Measurements from ENCODE around the gene KMT5B. TPM values are rescaled to one million over a fixed set of nuclear protein-coding genes. Genes with fewer than 3 reads are reported as not detected.
A peak's percentile ranks its signal among the peaks of the same experiment; 100 is the strongest.

Gene KMT5B
- total RNA-seq, 1 donor from 2014 or later = 32.1 TPM

GRCh38 chr11:68130121-68130520 lies 83.0 kb downstream of the KMT5B start:
- intact Hi-C loops (cut with micrococcal nuclease) = no loop called here
- Mint-ChIP-seq H3K4me1 (ENCODE audit: low read depth) (no peaks in the 10 kb centered on the region), H3K4me3 (no peak overlapping the region), H3K9me3 (peaks cover 21% of the 10 kb centered on the region), H3K27me3 (ENCODE audit: insufficient read depth) (peaks cover 30% of the 10 kb centered on the region), H3K27ac (no peak overlapping the region), H3K36me3 (ENCODE audit: low read depth) (peaks cover 7% of the 10 kb centered on the region)
- no peak for DNase-seq (ENCODE audit: low spot score)

GRCh38 chr11:68128682-68129327 lies 84.3 kb downstream of the KMT5B start:
- intact Hi-C loops (cut with micrococcal nuclease) = no loop called here
- DNase-seq (ENCODE audit: low spot score) = no peak
- Mint-ChIP-seq H3K9me3 (peaks cover 15% of the 10 kb centered on the region), H3K27me3 (ENCODE audit: insufficient read depth) (peaks cover 34% of the 10 kb centered on the region), H3K36me3 (ENCODE audit: low read depth) (peaks cover 6% of the 10 kb centered on the region), H3K4me3 (no peak overlapping the region), H3K27ac (no peak overlapping the region), H3K4me1 (ENCODE audit: low read depth) (no peaks in the 10 kb centered on the region)

GRCh38 chr11:68127714-68128681 lies 85.1 kb downstream of the KMT5B start:
- peaks cover 36% of the 10 kb centered on the region for H3K27me3 Mint-ChIP-seq (ENCODE audit: insufficient read depth)
- no peak for DNase-seq (ENCODE audit: low spot score)
- no peak overlapping the region for H3K27ac Mint-ChIP-seq
- no peaks in the 10 kb centered on the region for H3K4me1 Mint-ChIP-seq (ENCODE audit: low read depth)
- intact Hi-C loops (cut with micrococcal nuclease) = no loop called here
- no peak overlapping the region for H3K4me3 Mint-ChIP-seq
- H3K9me3 Mint-ChIP-seq = peaks cover 12% of the 10 kb centered on the region
- H3K36me3 Mint-ChIP-seq (ENCODE audit: low read depth) = peaks cover 6% of the 10 kb centered on the region

- Mint-ChIP-seq H3K4me3 (no peak overlapping the region), H3K9me3 (no peaks in the 10 kb centered on the region), H3K4me1 (ENCODE audit: low read depth) (peaks cover 3% of the 10 kb centered on the region), H3K36me3 (ENCODE audit: low read depth) (peaks cover 4% of the 10 kb centered on the region), H3K27me3 (ENCODE audit: insufficient read depth) (peaks cover 36% of the 10 kb centered on the region), H3K27ac (no peak overlapping the region)
- no peak for DNase-seq (ENCODE audit: low spot score)
- intact Hi-C loops (cut with micrococcal nuclease) = no loop called here
Observed at GRCh38 chr11:68125164-68125563, 87.9 kb downstream of the KMT5B start.

GRCh38 chr11:68122936-68123539 lies 90.1 kb downstream of the KMT5B start:
- H3K27ac Mint-ChIP-seq = no peak overlapping the region
- peaks cover 2% of the 10 kb centered on the region for H3K36me3 Mint-ChIP-seq (ENCODE audit: low read depth)
- no peaks in the 10 kb centered on the region for H3K9me3 Mint-ChIP-seq
- H3K4me3 Mint-ChIP-seq = no peak overlapping the region
- no peak for DNase-seq (ENCODE audit: low spot score)
- peaks cover 22% of the 10 kb centered on the region for H3K27me3 Mint-ChIP-seq (ENCODE audit: insufficient read depth)
- H3K4me1 Mint-ChIP-seq (ENCODE audit: low read depth) = peaks cover 5% of the 10 kb centered on the region
- intact Hi-C loops (cut with micrococcal nuclease) = loop anchor here (5.0 kb wide), 1 partner anchor 716 kb away; no protein-coding TSS in a partner anchor

- H3K4me3 Mint-ChIP-seq = peak within 1 kb of the TSS; percentile 88
- H3K27ac Mint-ChIP-seq = peak within 1 kb of the TSS; percentile 87
- H3K36me3 Mint-ChIP-seq (ENCODE audit: low read depth) = peaks cover 2% of the 10 kb centered on the region
- no peaks in the 10 kb centered on the region for H3K9me3 Mint-ChIP-seq
- peaks cover 5% of the 10 kb centered on the region for H3K4me1 Mint-ChIP-seq (ENCODE audit: low read depth)
- intact Hi-C loops (cut with micrococcal nuclease) = loop anchor here (1.0 to 5.0 kb wide), 7 partner anchors 22 to 714 kb away; partner anchors contain the start of genes NDUFS8 and TCIRG1
- peaks cover 16% of the 10 kb centered on the region for H3K27me3 Mint-ChIP-seq (ENCODE audit: insufficient read depth)
- peak; percentile 85 for DNase-seq (ENCODE audit: low spot score)
Observed at GRCh38 chr11:68121067-68121899, 91.8 kb downstream of the KMT5B start, which contains the start of gene CHKA. CHKA (minus strand) TSS chr11:68121388; CDS start chr11:68121177, 211 bp downstream.

- intact Hi-C loops (cut with micrococcal nuclease) = loop anchor here (1.0 to 5.0 kb wide), 7 partner anchors 22 to 713 kb away; partner anchors contain the start of genes NDUFS8 and TCIRG1
- Mint-ChIP-seq H3K27me3 (ENCODE audit: insufficient read depth) (peaks cover 11% of the 10 kb centered on the region), H3K36me3 (ENCODE audit: low read depth) (peaks cover 4% of the 10 kb centered on the region), H3K4me1 (ENCODE audit: low read depth) (peaks cover 5% of the 10 kb centered on the region), H3K27ac (peak overlapping the region; percentile 87), H3K9me3 (no peaks in the 10 kb centered on the region), H3K4me3 (peak overlapping the region; percentile 88)
- DNase-seq (ENCODE audit: low spot score) = peak; percentile 38
Observed at GRCh38 chr11:68120273-68121066, 92.6 kb downstream of the KMT5B start.

- no peak for DNase-seq (ENCODE audit: low spot score)
- intact Hi-C loops (cut with micrococcal nuclease) = no loop called here
- peaks cover 4% of the 10 kb centered on the region for H3K27me3 Mint-ChIP-seq (ENCODE audit: insufficient read depth)
- H3K36me3 Mint-ChIP-seq (ENCODE audit: low read depth) = peaks cover 4% of the 10 kb centered on the region
- H3K9me3 Mint-ChIP-seq = no peaks in the 10 kb centered on the region
- peak overlapping the region; percentile 48 for H3K4me3 Mint-ChIP-seq
- H3K27ac Mint-ChIP-seq = no peak overlapping the region
- peaks cover 5% of the 10 kb centered on the region for H3K4me1 Mint-ChIP-seq (ENCODE audit: low read depth)
Observed at GRCh38 chr11:68118706-68119448, 94.2 kb downstream of the KMT5B start.

GRCh38 chr11:68117853-68118470 lies 95.1 kb downstream of the KMT5B start:
- no peak for DNase-seq (ENCODE audit: low spot score)
- H3K4me3 Mint-ChIP-seq = no peak overlapping the region
- peaks cover 5% of the 10 kb centered on the region for H3K4me1 Mint-ChIP-seq (ENCODE audit: low read depth)
- intact Hi-C loops (cut with micrococcal nuclease) = no loop called here
- no peaks in the 10 kb centered on the region for H3K9me3 Mint-ChIP-seq
- peaks cover 4% of the 10 kb centered on the region for H3K36me3 Mint-ChIP-seq (ENCODE audit: low read depth)
- no peak overlapping the region for H3K27ac Mint-ChIP-seq
- peaks cover 2% of the 10 kb centered on the region for H3K27me3 Mint-ChIP-seq (ENCODE audit: insufficient read depth)

- DNase-seq (ENCODE audit: low spot score) = no peak
- no peaks in the 10 kb centered on the region for H3K9me3 Mint-ChIP-seq
- no peak overlapping the region for H3K27ac Mint-ChIP-seq
- intact Hi-C loops (cut with micrococcal nuclease) = no loop called here
- peaks cover 5% of the 10 kb centered on the region for H3K4me1 Mint-ChIP-seq (ENCODE audit: low read depth)
- peaks cover 4% of the 10 kb centered on the region for H3K36me3 Mint-ChIP-seq (ENCODE audit: low read depth)
- no peak overlapping the region for H3K4me3 Mint-ChIP-seq
- H3K27me3 Mint-ChIP-seq (ENCODE audit: insufficient read depth) = peaks cover 2% of the 10 kb centered on the region
Observed at GRCh38 chr11:68116974-68117373, 96.1 kb downstream of the KMT5B start.

- intact Hi-C loops (cut with micrococcal nuclease) = no loop called here
- H3K36me3 Mint-ChIP-seq (ENCODE audit: low read depth) = peaks cover 4% of the 10 kb centered on the region
- no peak for DNase-seq (ENCODE audit: low spot score)
- H3K27me3 Mint-ChIP-seq (ENCODE audit: insufficient read depth) = peaks cover 2% of the 10 kb centered on the region
- H3K4me3 Mint-ChIP-seq = no peak overlapping the region
- no peak overlapping the region for H3K27ac Mint-ChIP-seq
- H3K9me3 Mint-ChIP-seq = no peaks in the 10 kb centered on the region
- peaks cover 5% of the 10 kb centered on the region for H3K4me1 Mint-ChIP-seq (ENCODE audit: low read depth)
Observed at GRCh38 chr11:68116126-68116525, 97.0 kb downstream of the KMT5B start.
